ENCODE data around the gene C3orf20.

DNA sequence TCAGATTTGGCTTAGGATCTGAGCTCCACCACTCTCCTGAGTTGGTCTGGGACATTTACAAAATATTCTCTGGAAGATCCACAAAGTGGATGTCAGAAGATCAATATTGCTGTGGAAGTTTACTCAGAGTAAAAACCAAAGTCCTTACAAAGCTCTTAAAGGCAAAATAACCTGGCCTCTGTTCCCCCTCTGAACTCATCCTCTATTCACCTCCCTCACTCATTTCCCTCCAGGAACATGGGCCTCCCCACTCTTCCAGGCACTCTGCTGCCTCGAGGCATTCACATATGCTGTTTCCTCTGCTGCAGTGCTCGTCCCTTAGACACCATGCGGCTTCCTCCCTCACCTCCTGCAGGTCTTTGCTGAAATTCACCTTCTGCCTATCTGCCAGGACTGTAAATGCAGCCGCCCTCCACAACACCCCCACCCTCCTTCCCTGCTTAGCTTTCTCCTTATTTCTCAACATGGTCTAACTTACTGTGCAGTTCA is 42.5 kb upstream of the C3orf20 start:
- TF ChIP-seq CTBP1 (IDR thresholded peaks at IDR 0.05; ENCODE audit: borderline replicate concordance): no peak
- no peak for TF ChIP-seq SP1 (IDR thresholded peaks at IDR 0.05)
- no peak for TF ChIP-seq HDGF (IDR thresholded peaks at IDR 0.05; ENCODE audit: borderline replicate concordance)
- no peak for TF ChIP-seq BHLHE40 (IDR thresholded peaks at IDR 0.05; ENCODE audit: borderline replicate concordance)
- no peak for TF ChIP-seq NFRKB (IDR thresholded peaks at IDR 0.05)
